WERI-Rb-1 (cell line): ENCODE measurements around the gene PSORS1C2.
"Not testable (repeated sequence)": the region's sequence is repeated elsewhere in the genome, so short reads cannot be mapped to it uniquely, and the experiment has no call there.

Experiments used
- DNase-seq: peaks from one replicate; pipeline ENCODE4 v3.0.0-alpha.2; 2020
- H3K27ac ChIP-seq: fragments of 250-450 bp; sonication (Bioruptor Pico); 2 replicates; pipeline ENCODE4 v1.5.1; 2020; ENCODE audit warnings: mild to moderate bottlenecking, moderate library complexity
- H3K27me3 ChIP-seq: fragments of 250-450 bp; sonication (Bioruptor Pico); 2 replicates; pipeline ENCODE4 v1.5.1; 2021; ENCODE audit warnings: mild to moderate bottlenecking, low read depth, moderate library complexity; ENCODE audit not compliant: insufficient read depth, severe bottlenecking
- H3K36me3 ChIP-seq: fragments of 250-450 bp; sonication (Bioruptor Pico); 2 replicates; pipeline ENCODE4 v1.5.1; 2020; ENCODE audit warnings: mild to moderate bottlenecking, moderate library complexity
- H3K4me3 ChIP-seq: 2 replicates; pipeline ENCODE4 v1.5.1; 2011; ENCODE audit warnings: low read depth, mild to moderate bottlenecking, control low read depth, low read length
- H3K9me3 ChIP-seq: fragments of 250-450 bp; sonication (Bioruptor Pico); 2 replicates; pipeline ENCODE4 v1.5.1; 2021; ENCODE audit warnings: mild to moderate bottlenecking, moderate library complexity; ENCODE audit not compliant: severe bottlenecking
- TF ChIP-seq, protein P1 (sequence below): IDR thresholded peaks from 2 replicates; pipeline ENCODE4 v1.5.1; 2011; ENCODE audit warnings: low read depth, mild to moderate bottlenecking, control low read depth, inconsistent platforms, low read length

PSORS1C2 gene

DNA sequence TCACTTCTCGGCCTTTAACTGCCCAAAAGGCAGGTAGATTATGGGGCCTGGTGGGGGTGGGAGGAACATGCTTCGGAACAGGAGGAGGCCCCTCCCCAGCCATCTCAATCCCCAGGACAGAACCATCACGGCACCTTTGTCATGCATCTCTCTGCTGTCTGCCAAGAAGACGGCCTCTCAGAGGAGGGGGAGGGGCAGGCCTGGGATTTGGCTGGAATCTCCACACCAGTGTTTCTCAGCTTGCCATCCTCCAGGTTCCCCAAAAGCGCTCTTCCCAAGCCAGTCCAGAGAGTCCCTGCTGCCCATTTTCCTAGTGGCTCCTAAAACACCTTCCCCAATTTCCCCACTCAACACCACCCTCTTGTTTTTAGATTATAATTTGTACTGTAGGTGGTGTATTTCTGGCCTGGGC, 34.1 kb upstream of the PSORS1C2 start:
- TF ChIP-seq, protein P1, sequence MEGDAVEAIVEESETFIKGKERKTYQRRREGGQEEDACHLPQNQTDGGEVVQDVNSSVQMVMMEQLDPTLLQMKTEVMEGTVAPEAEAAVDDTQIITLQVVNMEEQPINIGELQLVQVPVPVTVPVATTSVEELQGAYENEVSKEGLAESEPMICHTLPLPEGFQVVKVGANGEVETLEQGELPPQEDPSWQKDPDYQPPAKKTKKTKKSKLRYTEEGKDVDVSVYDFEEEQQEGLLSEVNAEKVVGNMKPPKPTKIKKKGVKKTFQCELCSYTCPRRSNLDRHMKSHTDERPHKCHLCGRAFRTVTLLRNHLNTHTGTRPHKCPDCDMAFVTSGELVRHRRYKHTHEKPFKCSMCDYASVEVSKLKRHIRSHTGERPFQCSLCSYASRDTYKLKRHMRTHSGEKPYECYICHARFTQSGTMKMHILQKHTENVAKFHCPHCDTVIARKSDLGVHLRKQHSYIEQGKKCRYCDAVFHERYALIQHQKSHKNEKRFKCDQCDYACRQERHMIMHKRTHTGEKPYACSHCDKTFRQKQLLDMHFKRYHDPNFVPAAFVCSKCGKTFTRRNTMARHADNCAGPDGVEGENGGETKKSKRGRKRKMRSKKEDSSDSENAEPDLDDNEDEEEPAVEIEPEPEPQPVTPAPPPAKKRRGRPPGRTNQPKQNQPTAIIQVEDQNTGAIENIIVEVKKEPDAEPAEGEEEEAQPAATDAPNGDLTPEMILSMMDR, result no peak
- Histone ChIP-seq H3K4me3 (no peak overlapping the region), H3K9me3 (no peaks in the 10 kb centered on the region), H3K27me3 (no peaks in the 10 kb centered on the region), H3K36me3 (peaks cover 3% of the 10 kb centered on the region; the same call in 1 of the 2 replicates), H3K27ac (peak overlapping the region; percentile 61)
- DNase-seq, result peak; percentile 72

DNA sequence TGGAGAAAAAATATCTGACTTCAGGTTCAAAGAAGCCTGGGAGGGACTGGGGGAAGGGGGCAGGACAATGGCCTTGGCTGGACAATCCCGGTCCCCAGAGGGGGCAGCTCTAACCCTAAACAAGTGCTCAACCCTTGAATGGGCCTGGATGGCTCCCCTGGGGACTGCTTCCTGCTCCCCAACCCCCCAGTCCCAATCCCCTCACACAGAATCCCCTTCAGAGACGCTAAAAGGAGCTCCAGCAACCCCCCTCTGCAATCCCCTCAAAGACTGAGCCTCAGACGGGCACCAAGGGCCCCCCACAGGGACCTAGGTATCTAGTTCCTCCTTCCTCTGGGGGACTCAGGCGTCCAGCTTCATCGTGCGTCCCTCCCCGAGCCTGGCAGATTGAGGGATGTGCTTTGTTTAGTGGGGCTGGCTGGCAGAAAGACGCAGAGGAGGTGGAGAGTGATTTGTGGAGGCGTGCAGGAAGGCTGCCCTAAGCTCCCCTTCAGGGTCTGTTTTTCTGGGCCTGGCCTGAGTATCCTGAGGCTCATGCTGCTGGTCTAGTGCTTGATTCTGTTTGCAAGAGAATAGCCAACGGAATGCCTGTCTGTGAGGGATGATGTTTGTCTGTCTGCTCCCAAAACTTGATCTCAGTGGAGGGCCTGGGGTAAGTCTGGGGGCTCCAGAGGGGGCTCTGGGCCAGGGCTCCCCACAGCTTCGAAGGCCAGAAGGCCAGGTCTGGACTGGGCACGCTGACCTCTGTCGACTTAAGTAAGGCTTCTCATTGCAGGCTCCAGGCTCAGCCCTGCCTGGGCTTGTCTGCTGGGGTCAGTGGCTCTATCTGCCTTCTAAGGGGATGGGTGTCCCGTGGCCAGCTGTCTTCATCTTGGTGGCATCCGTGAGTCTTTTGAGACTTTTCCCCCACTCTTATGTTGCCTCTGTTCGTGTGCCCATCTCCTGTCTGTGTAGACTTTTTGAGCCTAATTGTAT, 33.4 kb upstream of the PSORS1C2 start:
- Histone ChIP-seq H3K27me3 (no peaks in the 10 kb centered on the region), H3K27ac (peak overlapping the region; percentile 61), H3K36me3 (peaks cover 3% of the 10 kb centered on the region; the same call in 1 of the 2 replicates), H3K4me3 (no peak overlapping the region), H3K9me3 (no peaks in the 10 kb centered on the region)
- TF ChIP-seq, protein P1, result no peak
- DNase-seq, result peak; percentile 69

DNA sequence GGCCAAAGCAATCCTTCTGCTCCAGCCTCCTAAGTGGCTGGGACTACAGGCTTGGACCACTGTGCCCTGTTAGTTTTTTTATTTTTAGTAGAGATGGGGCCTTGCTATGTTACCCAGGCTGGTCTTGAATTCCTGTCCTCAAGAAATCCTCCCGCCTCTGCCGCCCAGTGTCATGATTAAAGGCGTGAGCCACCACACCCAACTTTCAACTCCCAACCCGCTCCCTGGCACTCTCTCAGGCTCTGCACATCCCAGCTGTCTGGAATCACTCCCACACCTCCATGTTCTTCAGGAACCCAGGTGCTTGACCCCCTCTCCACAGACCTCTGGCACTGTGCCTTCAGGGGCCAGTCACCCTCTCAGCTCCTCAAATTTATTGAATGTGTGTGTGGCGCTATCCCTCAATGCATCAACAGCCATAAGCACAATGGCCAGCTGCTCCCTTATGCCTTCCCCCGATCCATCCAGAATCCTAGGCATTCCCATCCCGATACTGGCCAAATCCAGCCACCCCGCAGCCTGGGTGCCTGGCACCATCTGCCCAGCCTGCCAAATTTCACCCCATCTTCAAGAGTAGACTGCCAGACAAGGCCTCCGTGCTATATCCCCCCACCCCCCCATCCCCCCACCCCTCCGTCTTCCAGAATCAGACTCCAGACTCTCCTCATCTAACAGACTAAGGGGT, 32.3 kb upstream of the PSORS1C2 start:
- Histone ChIP-seq H3K36me3 (peaks cover 10% of the 10 kb centered on the region), H3K4me3 (no peak overlapping the region), H3K9me3 (no peaks in the 10 kb centered on the region), H3K27me3 (no peaks in the 10 kb centered on the region), H3K27ac (no peak overlapping the region)
- no peak for DNase-seq
- TF ChIP-seq, protein P1, result no peak

DNA sequence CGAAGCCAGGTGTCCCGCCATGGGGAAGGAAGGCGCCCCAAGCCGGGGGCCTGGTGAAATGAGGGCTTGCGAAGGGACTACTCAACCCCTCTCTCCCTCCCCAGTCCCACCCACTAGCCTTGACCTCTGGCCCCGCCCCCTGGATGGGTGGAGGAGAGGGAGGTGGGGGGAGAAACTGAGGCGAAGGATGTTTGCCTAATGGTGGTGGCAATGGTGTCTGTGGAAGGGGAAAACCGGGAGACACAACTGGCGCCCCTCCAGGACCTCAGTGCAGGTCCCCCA, 31.7 kb upstream of the PSORS1C2 start, which contains the start of gene POU5F1:
Gene POU5F1, minus strand, starts transcription at position 83 of the 282 bp plus-strand sequence. Its CDS starts 62 bp downstream, at position 21.
- Histone ChIP-seq H3K36me3 (peaks cover 11% of the 10 kb centered on the region), H3K27me3 (no peaks in the 10 kb centered on the region), H3K4me3 (no peak within 1 kb of the TSS), H3K27ac (no peak within 1 kb of the TSS; the same call in 1 of the 2 replicates), H3K9me3 (no peaks in the 10 kb centered on the region)
- no peak for DNase-seq
- TF ChIP-seq, protein P1, result no peak

DNA sequence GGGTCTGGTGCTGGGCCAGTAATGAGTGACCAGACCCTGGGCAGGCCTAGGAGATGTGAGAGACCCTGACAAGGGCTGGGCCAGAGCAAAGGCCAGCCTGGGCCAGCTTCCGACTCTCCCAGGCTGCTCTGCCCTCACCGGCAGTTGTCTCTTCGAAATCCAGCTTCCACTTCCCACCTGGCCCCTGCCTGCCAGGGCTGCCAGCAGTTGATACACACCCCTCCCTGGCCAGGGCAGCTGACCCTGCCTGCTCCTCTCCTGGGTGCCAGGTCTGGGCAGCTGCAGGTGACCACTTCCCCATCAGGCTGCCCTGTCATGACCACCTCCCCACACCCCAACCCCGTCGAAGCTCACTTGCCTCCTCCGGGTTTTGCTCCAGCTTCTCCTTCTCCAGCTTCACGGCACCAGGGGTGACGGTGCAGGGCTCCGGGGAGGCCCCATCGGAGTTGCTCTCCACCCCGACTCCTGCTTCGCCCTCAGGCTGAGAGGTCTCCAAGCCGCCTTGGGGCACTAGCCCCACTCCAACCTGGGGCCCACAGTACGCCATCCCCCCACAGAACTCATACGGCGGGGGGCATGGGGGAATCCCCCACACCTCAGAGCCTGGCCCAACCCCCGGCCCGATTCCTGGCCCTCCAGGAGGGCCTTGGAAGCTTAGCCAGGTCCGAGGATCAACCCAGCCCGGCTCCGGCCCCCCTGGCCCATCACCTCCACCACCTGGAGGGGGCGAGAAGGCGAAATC, 31.2 kb upstream of the PSORS1C2 start:
- H3K27ac ChIP-seq, DNase-seq, H3K9me3 ChIP-seq, H3K4me3 ChIP-seq, H3K27me3 ChIP-seq: not testable (repeated sequence)
- peaks cover 11% of the 10 kb centered on the region for H3K36me3 ChIP-seq
